VCaP (cell line): Measurements from ENCODE around the gene GTPBP2.

Experiments used
- H3K27ac ChIP-seq: fragments of 450-650 bp; 2 replicates; pipeline ENCODE4 v1.5.1; 2017
- CTCF ChIP-seq: fragments of 450-650 bp; conservative IDR thresholded peaks from 2 replicates; pipeline ENCODE4 v1.5.1; 2017; ENCODE audit warnings: mild to moderate bottlenecking, moderate library complexity

The GTPBP2 gene

GRCh38 chr6:43624786-43625288 is 4.2 kb downstream of the GTPBP2 start:
- no peak for TF ChIP-seq CTCF
- H3K27ac ChIP-seq, result no peak overlapping the region

GRCh38 chr6:43623880-43624785 is 4.9 kb downstream of the GTPBP2 start:
- no peak for TF ChIP-seq CTCF
- H3K27ac ChIP-seq, result no peak overlapping the region

- TF ChIP-seq CTCF, result no peak
- H3K27ac ChIP-seq, result no peak overlapping the region
These were observed 6.5 kb downstream of the GTPBP2 start for GRCh38 chr6:43622541-43622940.

- no peak overlapping the region for H3K27ac ChIP-seq
- TF ChIP-seq CTCF, result no peak
These were observed 7.3 kb downstream of the GTPBP2 start for GRCh38 chr6:43621836-43622180.

GRCh38 chr6:43621078-43621835 is 7.8 kb downstream of the GTPBP2 start:
- no peak overlapping the region for H3K27ac ChIP-seq
- no peak for TF ChIP-seq CTCF

- no peak for TF ChIP-seq CTCF
- no peak overlapping the region for H3K27ac ChIP-seq
These were observed 12.2 kb downstream of the GTPBP2 start for GRCh38 chr6:43616725-43617472.

- no peak for TF ChIP-seq CTCF
- H3K27ac ChIP-seq, result peak overlapping the region; percentile 8
These were observed 14.7 kb downstream of the GTPBP2 start for GRCh38 chr6:43614396-43614730.
